GM12891 (cell line): ENCODE data around the gene FTSJ3.
"Not testable (repeated sequence)": the region's sequence is repeated elsewhere in the genome, so short reads cannot be mapped to it uniquely, and the experiment has no call there.

Experiments used
- DNase-seq: peaks from one replicate; pipeline ENCODE4 v3.0.0; 2011; ENCODE audit warnings: low spot score; ENCODE audit not compliant: insufficient read length
- FAIRE-seq: peaks from 2 replicates; lab custom pipeline; 2011; peaks lifted over from hg19 to GRCh38; lab: Jason Lieb, UNC
- PAX5 ChIP-seq: IDR thresholded peaks from 2 replicates; pipeline ENCODE4 v1.6.1; 2011; ENCODE audit warnings: low read length, moderate library complexity, mild to moderate bottlenecking; ENCODE audit not compliant: insufficient read depth, severe bottlenecking
- POLR2A ChIP-seq: IDR thresholded peaks from 2 replicates; pipeline ENCODE4 v1.6.1; 2011; ENCODE audit warnings: low read depth, low read length, control low read depth
- POLR2AphosphoS5 ChIP-seq: IDR thresholded peaks from 2 replicates; pipeline ENCODE4 v1.6.1; 2011; ENCODE audit warnings: low read depth, low read length, control low read depth
- POU2F2 ChIP-seq: IDR thresholded peaks from 2 replicates; pipeline ENCODE4 v1.6.1; 2011; ENCODE audit warnings: low read depth, mild to moderate bottlenecking, control low read depth, low read length, moderate library complexity
- SPI1 ChIP-seq: IDR thresholded peaks from 2 replicates; pipeline ENCODE4 v1.6.1; 2011; ENCODE audit warnings: low read depth, low read length, control low read depth
- TAF1 ChIP-seq: IDR thresholded peaks from 2 replicates; pipeline ENCODE4 v1.6.1; 2011; ENCODE audit warnings: low read depth, low read length, control low read depth

Gene FTSJ3

GRCh38 chr17:63854709-63855108 is 27.2 kb upstream of the FTSJ3 start:
- DNase-seq (no peak), FAIRE-seq (no peak)

GRCh38 chr17:63853260-63853659 is 25.8 kb upstream of the FTSJ3 start:
- no peak for FAIRE-seq
- no peak for DNase-seq
- TF ChIP-seq POLR2A = no peak
- TF ChIP-seq POU2F2 = no peak
- TF ChIP-seq POLR2AphosphoS5 = no peak
- no peak for TF ChIP-seq SPI1
- no peak for TF ChIP-seq PAX5
- TF ChIP-seq TAF1 = no peak

More at GRCh38 chr17:63854709-63855108, 27.2 kb upstream of the FTSJ3 start:
- TF ChIP-seq POLR2AphosphoS5 (no peak), SPI1 (no peak)

- no peak for TF ChIP-seq PAX5
- TF ChIP-seq POLR2A = no peak
- TF ChIP-seq POLR2AphosphoS5 = no peak
- no peak for TF ChIP-seq TAF1
- TF ChIP-seq SPI1 = no peak
- no peak for TF ChIP-seq POU2F2
- DNase-seq (no peak), FAIRE-seq (no peak)
Observed at GRCh38 chr17:63850401-63850800, 22.9 kb upstream of the FTSJ3 start.

- FAIRE-seq (peak; percentile 91), DNase-seq (peak; percentile 97)
- TF ChIP-seq POU2F2 = peak; percentile 74; the same call in 1 of the 2 replicates
- TF ChIP-seq PAX5 = peak; percentile 59
- no peak for TF ChIP-seq POLR2A
Observed at GRCh38 chr17:63848834-63849689, 21.6 kb upstream of the FTSJ3 start.

GRCh38 chr17:63847525-63848249 is 20.2 kb upstream of the FTSJ3 start:
- DNase-seq = no peak
- TF ChIP-seq TAF1 (no peak), POU2F2 (no peak), SPI1 (no peak), PAX5 (no peak), POLR2A (no peak), POLR2AphosphoS5 (no peak)
- FAIRE-seq = no peak

- TF ChIP-seq POLR2A = no peak
- TF ChIP-seq POU2F2 = no peak
- no peak for TF ChIP-seq TAF1
- TF ChIP-seq SPI1 = no peak
- no peak for TF ChIP-seq PAX5
- TF ChIP-seq POLR2AphosphoS5 = no peak
- no peak for FAIRE-seq
- no peak for DNase-seq
Observed at GRCh38 chr17:63845509-63845908, 18.0 kb upstream of the FTSJ3 start.

GRCh38 chr17:63843910-63844677 is 16.6 kb upstream of the FTSJ3 start:
- FAIRE-seq = no peak
- DNase-seq = no peak
- TF ChIP-seq POU2F2 = no peak
- no peak for TF ChIP-seq TAF1
- TF ChIP-seq POLR2A = no peak
- TF ChIP-seq SPI1 = no peak
- no peak for TF ChIP-seq POLR2AphosphoS5
- no peak for TF ChIP-seq PAX5

- not testable (repeated sequence) for FAIRE-seq, DNase-seq
- TF ChIP-seq TAF1 = peak; percentile 74; the same call in 1 of the 2 replicates
Observed at GRCh38 chr17:63843387-63843888, 16.0 kb upstream of the FTSJ3 start.

GRCh38 chr17:63842540-63843386 is 15.3 kb upstream of the FTSJ3 start, which contains the start of gene SMARCD2:
Gene SMARCD2 (minus strand): TSS chr17:63842685. CDS start chr17:63842674, 11 bp downstream.
- TF ChIP-seq SPI1 (peak; percentile 45; the same call in 1 of the 2 replicates), POLR2A (peak; percentile 85), POLR2AphosphoS5 (peak; percentile 67; the same call in 1 of the 2 replicates), TAF1 (peak; percentile 68; the same call in 1 of the 2 replicates), PAX5 (peak; percentile 49), POU2F2 (peak; percentile 95)
- DNase-seq (peak; percentile 87), FAIRE-seq (peak; percentile 95)
